Adipocyte (in vitro differentiated cells): ENCODE data around the gene SYAP1.
A peak's percentile ranks its signal among the peaks of the same experiment; 100 is the strongest.

Source experiments
- DNase-seq: peaks from one replicate; pipeline ENCODE4 v3.0.0-alpha.2; 2015; ENCODE audit warnings: low read depth
- H3K27me3 ChIP-seq: replicated peaks from 2 replicates; pipeline ENCODE4 v1.7.0; 2013; ENCODE audit warnings: mild to moderate bottlenecking, low read length, moderate library complexity; ENCODE audit not compliant: control insufficient read depth, insufficient read depth
- H3K36me3 ChIP-seq: 2 replicates; pipeline ENCODE4 v1.7.0; 2013; ENCODE audit warnings: low read length, mild to moderate bottlenecking, moderate library complexity; ENCODE audit not compliant: control insufficient read depth, insufficient read depth, severe bottlenecking
- H3K4me1 ChIP-seq: 2 replicates; pipeline ENCODE4 v1.7.0; 2013; ENCODE audit warnings: mild to moderate bottlenecking, low read length, moderate library complexity; ENCODE audit not compliant: control insufficient read depth, insufficient read depth
- H3K4me3 ChIP-seq: 2 replicates; pipeline ENCODE4 v1.7.0; 2013; ENCODE audit warnings: mild to moderate bottlenecking, low read length, moderate library complexity
- H3K9ac ChIP-seq: 2 replicates; pipeline ENCODE4 v1.7.0; 2013; ENCODE audit warnings: mild to moderate bottlenecking, low read length, moderate library complexity
- H3K9me3 ChIP-seq: 2 replicates; pipeline ENCODE4 v1.7.0; 2013; ENCODE audit warnings: mild to moderate bottlenecking, low read length, moderate library complexity; ENCODE audit not compliant: control insufficient read depth

SYAP1 gene

GRCh38 chrX:16807976-16808542 is 88.6 kb downstream of the SYAP1 start:
- peak; percentile 88 for DNase-seq
- Histone ChIP-seq H3K9ac (peak overlapping the region; percentile 64), H3K27me3 (no peaks in the 10 kb centered on the region), H3K9me3 (no peaks in the 10 kb centered on the region), H3K4me3 (peak overlapping the region; percentile 80), H3K4me1 (peaks cover 18% of the 10 kb centered on the region), H3K36me3 (peaks cover 13% of the 10 kb centered on the region)

- H3K4me1 ChIP-seq: peaks cover 40% of the 10 kb centered on the region
- H3K9ac ChIP-seq: no peak overlapping the region
- no peaks in the 10 kb centered on the region for H3K9me3 ChIP-seq
- no peak overlapping the region for H3K4me3 ChIP-seq
- DNase-seq: no peak
- H3K27me3 ChIP-seq: no peaks in the 10 kb centered on the region
- H3K36me3 ChIP-seq: peaks cover 26% of the 10 kb centered on the region
Observed at GRCh38 chrX:16814597-16814996, 95.2 kb downstream of the SYAP1 start.
